Uterus (tissue), 4 donors: ENCODE measurements around the gene KCNH4. TPM values are rescaled to one million over a fixed set of nuclear protein-coding genes. Genes with fewer than 3 reads are reported as not detected.
A peak's percentile ranks its signal among the peaks of the same experiment; 100 is the strongest.

ENCODE experiments used
- DNase-seq, 2 donors: peaks; one replicate each; pipeline ENCODE4 v3.0.0-alpha.2; 2019 to 2020
- H3K27ac ChIP-seq, 2 donors: fragments of 200-600 bp; sonication (generic); 1 replicate in 1 of 2; 2 replicates in 1 of 2; pipeline ENCODE4 v1.5.1; 2016 to 2018
- H3K27me3 ChIP-seq, 2 donors: fragments of 200-600 bp; sonication (generic); one replicate each; pipeline ENCODE4 v1.5.1; 2018 to 2019; ENCODE audit warnings: control low read depth in 1 of 2
- H3K36me3 ChIP-seq, 2 donors: fragments of 200-600 bp; sonication (generic); one replicate each; pipeline ENCODE4 v1.5.1; 2019; ENCODE audit warnings: control low read depth in 1 of 2
- H3K4me1 ChIP-seq, 2 donors: fragments of 200-600 bp; sonication (generic); one replicate each; pipeline ENCODE4 v1.5.1; 2018 to 2019; ENCODE audit warnings: control low read depth in 1 of 2
- H3K4me3 ChIP-seq, 2 donors: fragments of 200-600 bp; sonication (generic); 1 replicate in 1 of 2; 2 replicates in 1 of 2; pipeline ENCODE4 v1.5.1; 2018 to 2019; ENCODE audit warnings: mild to moderate bottlenecking in 1 of 2
- H3K9me3 ChIP-seq, 2 donors: fragments of 200-600 bp; sonication (generic); one replicate each; pipeline ENCODE4 v1.5.1; 2019; ENCODE audit warnings: control low read depth in 1 of 2
- CTCF ChIP-seq, 4 experiments: fragments of 200-600 bp in 2 of 4; fragments of 450-650 bp in 2 of 4; sonication (generic) in 2 of 4; IDR thresholded peaks; one replicate each; pipeline ENCODE4 v1.5.1; 2016 to 2019; ENCODE audit warnings: antibody characterized with exemption in 4 of 4, mild to moderate bottlenecking in 2 of 4, moderate library complexity in 1 of 4
- POLR2A ChIP-seq, 2 donors: fragments of 450-650 bp; IDR thresholded peaks; one replicate each; pipeline ENCODE4 v1.6.1; 2016; ENCODE audit warnings: antibody characterized with exemption in 2 of 2, mild to moderate bottlenecking in 1 of 2, moderate library complexity in 1 of 2
- intact Hi-C: fragments of 100-400 bp; cut with DNase I; formaldehyde crosslinking; loops from one replicate; pipeline ENCODE4 v1.15.1; 2023; ENCODE audit warnings: low total_unique reads
- total RNA-seq, 4 donors: library from RNA; depleted of rRNA in 3 of 4; stranded (reverse); fragments of >200 nt in 3 of 4; gene quantifications; one replicate each; pipeline versions ENCODE4 v1.1.0 to v1.2.4, GENCODE V29; 2014 to 2023
- donor health status: DM: yes; HTN: yes; CAD: no.

KCNH4 gene
- total RNA-seq, 4 donors from 2014 or later: 0.55 TPM; not detected in 3

GRCh38 chr17:42131232-42131631, 49.7 kb downstream of the KCNH4 start:
- DNase-seq: no peak
- Histone ChIP-seq H3K36me3 (no peaks in the 10 kb centered on the region), H3K4me1 (no peaks in the 10 kb centered on the region), H3K9me3 (no peaks in the 10 kb centered on the region), H3K27me3 (no peaks in the 10 kb centered on the region), H3K4me3 (no peak overlapping the region), H3K27ac (peak overlapping the region; percentile 49 to 69)
- intact Hi-C loops: no loop called here
- TF ChIP-seq POLR2A (IDR thresholded peaks at IDR 0.05) (no peak), CTCF (IDR thresholded peaks at IDR 0.05) (no peak)

- Histone ChIP-seq H3K27me3 (no peaks in the 10 kb centered on the region), H3K9me3 (no peaks in the 10 kb centered on the region), H3K4me1 (no peaks in the 10 kb centered on the region), H3K4me3 (no peak overlapping the region), H3K27ac (peak overlapping the region; percentile 49 to 69), H3K36me3 (no peaks in the 10 kb centered on the region)
- DNase-seq: no peak
- no peak for TF ChIP-seq POLR2A (IDR thresholded peaks at IDR 0.05)
- TF ChIP-seq CTCF (IDR thresholded peaks at IDR 0.05): no peak
- intact Hi-C loops: no loop called here
These were observed 50.5 kb downstream of the KCNH4 start for GRCh38 chr17:42130310-42130936.

- no peaks in the 10 kb centered on the region for H3K27me3 ChIP-seq
- H3K4me3 ChIP-seq: no peak overlapping the region
- H3K9me3 ChIP-seq: no peaks in the 10 kb centered on the region
- TF ChIP-seq POLR2A (IDR thresholded peaks at IDR 0.05) (no peak), CTCF (IDR thresholded peaks at IDR 0.05) (peak in 1 of 4 experiments; percentile 23)
- H3K36me3 ChIP-seq: no peaks in the 10 kb centered on the region
- intact Hi-C loops: no loop called here
- peak in 1 of 2 donors; percentile 62 for DNase-seq
- H3K27ac ChIP-seq: peak overlapping the region; percentile 28 to 69
- H3K4me1 ChIP-seq: no peaks in the 10 kb centered on the region
These were observed 51.7 kb downstream of the KCNH4 start for GRCh38 chr17:42129109-42129837.

DNA sequence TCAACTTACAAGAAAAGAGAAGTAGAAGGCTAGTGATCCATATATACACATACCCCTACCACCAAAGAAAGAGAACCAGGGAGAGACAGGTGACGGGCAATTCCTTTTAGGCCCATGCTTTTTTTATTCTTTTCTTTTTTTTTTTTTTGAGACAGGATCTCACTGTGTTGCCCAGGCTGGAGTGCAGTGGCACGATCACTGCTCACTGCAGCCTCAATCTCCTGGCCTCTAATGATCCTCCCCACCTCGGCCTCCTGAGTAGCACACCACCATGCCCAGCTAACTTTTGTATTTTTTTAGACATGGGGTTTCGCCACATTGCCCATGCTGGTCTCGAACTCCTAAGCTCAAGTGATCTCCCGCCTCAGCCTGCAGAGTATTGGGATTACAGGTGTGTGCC, 53.5 kb downstream of the KCNH4 start:
- H3K4me3 ChIP-seq: no peak overlapping the region
- no peak for TF ChIP-seq POLR2A (IDR thresholded peaks at IDR 0.05)
- TF ChIP-seq CTCF (IDR thresholded peaks at IDR 0.05): no peak
- H3K4me1 ChIP-seq: peaks cover 0 to 1% of the 10 kb centered on the region in 2 donors
- H3K27me3 ChIP-seq: no peaks in the 10 kb centered on the region
- no peak for DNase-seq
- no peaks in the 10 kb centered on the region for H3K36me3 ChIP-seq
- H3K27ac ChIP-seq: no peak overlapping the region
- no peaks in the 10 kb centered on the region for H3K9me3 ChIP-seq
- intact Hi-C loops: no loop called here

DNA sequence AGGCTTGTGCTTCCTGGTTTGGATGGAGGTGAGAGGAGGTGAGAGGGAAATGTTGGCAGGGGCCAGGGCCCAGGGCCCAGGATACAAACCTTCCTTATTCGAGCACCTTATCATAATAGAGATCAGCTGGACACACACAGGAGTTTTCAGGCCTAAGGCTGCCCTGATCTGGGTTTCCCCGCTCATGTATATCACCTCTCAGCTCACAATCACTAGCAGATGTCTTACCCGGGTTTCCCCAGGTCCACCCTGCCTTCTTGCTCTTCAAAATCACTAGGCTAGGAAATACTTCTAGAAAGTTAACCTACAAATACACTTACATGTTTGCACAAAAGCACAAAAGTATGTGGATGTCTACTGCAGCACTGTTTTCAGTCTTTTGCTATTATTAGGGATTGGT, 54.1 kb downstream of the KCNH4 start:
- TF ChIP-seq POLR2A (IDR thresholded peaks at IDR 0.05) (no peak), CTCF (IDR thresholded peaks at IDR 0.05) (no peak)
- no peak for DNase-seq
- Histone ChIP-seq H3K36me3 (no peaks in the 10 kb centered on the region), H3K4me3 (no peak overlapping the region), H3K27me3 (no peaks in the 10 kb centered on the region), H3K4me1 (peaks cover 0 to 7% of the 10 kb centered on the region in 2 donors), H3K9me3 (no peaks in the 10 kb centered on the region), H3K27ac (no peak overlapping the region)
- intact Hi-C loops: no loop called here
